Mesenchymal stem cell (in vitro differentiated cells and primary cell): ENCODE results near the gene SHISA8.

Experiments
- DNase-seq: peaks from one replicate; pipeline ENCODE4 v3.0.0-alpha.2; 2013
- H2AFZ ChIP-seq: one replicate; pipeline ENCODE4 v1.6.1; 2013; ENCODE audit warnings: low read depth, mild to moderate bottlenecking, control low read depth, inconsistent platforms, low read length, moderate library complexity
- H2AK5ac ChIP-seq: 2 replicates; pipeline ENCODE4 v1.6.1; 2013; ENCODE audit warnings: low read length, moderate library complexity, mild to moderate bottlenecking, inconsistent platforms; ENCODE audit not compliant: severe bottlenecking
- H2BK120ac ChIP-seq: one replicate; pipeline ENCODE4 v1.6.1; 2013; ENCODE audit warnings: low read depth, mild to moderate bottlenecking, inconsistent platforms, low read length, moderate library complexity
- H2BK12ac ChIP-seq, 2 experiments: one replicate each; pipeline ENCODE4 v1.6.1; 2013; ENCODE audit warnings: inconsistent platforms in 2 of 2, low read length in 2 of 2, mild to moderate bottlenecking in 2 of 2, moderate library complexity in 2 of 2, control low read depth in 1 of 2
- H2BK15ac ChIP-seq: one replicate; pipeline ENCODE4 v1.6.1; 2013; ENCODE audit warnings: mild to moderate bottlenecking, low read depth, inconsistent platforms; ENCODE audit not compliant: poor library complexity, severe bottlenecking
- H2BK5ac ChIP-seq: 2 replicates; pipeline ENCODE4 v1.6.1; 2013; ENCODE audit warnings: low read depth, mild to moderate bottlenecking, low read length, control low read depth, inconsistent platforms; ENCODE audit not compliant: poor library complexity, severe bottlenecking
- H3K14ac ChIP-seq, 2 experiments: one replicate each; pipeline ENCODE4 v1.6.1; 2013; ENCODE audit warnings: inconsistent platforms in 2 of 2, low read length in 2 of 2, control low read depth in 1 of 2, mild to moderate bottlenecking in 1 of 2, moderate library complexity in 1 of 2
- H3K18ac ChIP-seq, 2 experiments: one replicate each; pipeline ENCODE4 v1.6.1; 2013; ENCODE audit warnings: inconsistent platforms in 2 of 2, low read length in 2 of 2, control low read depth in 1 of 2, low read depth in 1 of 2, mild to moderate bottlenecking in 1 of 2
- H3K23ac ChIP-seq, 2 experiments: one replicate each; pipeline ENCODE4 v1.6.1; 2013; ENCODE audit warnings: inconsistent platforms in 2 of 2, low read length in 2 of 2, mild to moderate bottlenecking in 2 of 2, moderate library complexity in 2 of 2, control low read depth in 1 of 2
- H3K27ac ChIP-seq: 2 replicates; pipeline ENCODE4 v1.5.1; 2013; ENCODE audit warnings: mild to moderate bottlenecking, moderate library complexity, low read length, control low read depth, inconsistent platforms; ENCODE audit not compliant: poor library complexity, severe bottlenecking
- H3K27me3 ChIP-seq, 2 experiments: 2 replicates each; pipeline versions ENCODE4 v1.6.1 to v1.7.0; 2013; ENCODE audit warnings: low read length in 2 of 2, mild to moderate bottlenecking in 2 of 2, moderate library complexity in 2 of 2, control low read depth in 1 of 2, inconsistent platforms in 1 of 2; ENCODE audit not compliant: control insufficient read depth in 1 of 2, insufficient read depth in 1 of 2
- H3K36me3 ChIP-seq, 2 experiments: 2 replicates each; pipeline versions ENCODE4 v1.6.1 to v1.7.0; 2013; ENCODE audit warnings: low read length in 2 of 2, control low read depth in 1 of 2, inconsistent platforms in 1 of 2, low read depth in 1 of 2, mild to moderate bottlenecking in 1 of 2; ENCODE audit not compliant: insufficient read depth in 2 of 2, control insufficient read depth in 1 of 2
- H3K4ac ChIP-seq, 2 experiments: one replicate each; pipeline ENCODE4 v1.6.1; 2013; ENCODE audit warnings: inconsistent platforms in 2 of 2, low read length in 2 of 2, mild to moderate bottlenecking in 2 of 2, moderate library complexity in 2 of 2, control low read depth in 1 of 2, low read depth in 1 of 2
- H3K4me1 ChIP-seq: 2 replicates; pipeline ENCODE4 v1.6.1; 2013; ENCODE audit warnings: low read depth, low read length, control low read depth; ENCODE audit not compliant: control insufficient read depth, insufficient read depth
- H3K4me2 ChIP-seq: 2 replicates; pipeline ENCODE4 v1.6.1; 2013; ENCODE audit warnings: low read length, mild to moderate bottlenecking, inconsistent platforms; ENCODE audit not compliant: poor library complexity, severe bottlenecking
- H3K4me3 ChIP-seq, 2 experiments: 2 replicates each; pipeline versions ENCODE4 v1.5.1 to v1.7.0; 2013; ENCODE audit warnings: low read length in 2 of 2, mild to moderate bottlenecking in 2 of 2, control low read depth in 1 of 2, low read depth in 1 of 2; ENCODE audit not compliant: insufficient read depth in 1 of 2
- H3K79me1 ChIP-seq: replicated peaks from 2 replicates; pipeline ENCODE4 v1.6.1; 2013; ENCODE audit warnings: mild to moderate bottlenecking, control low read depth, low read length, inconsistent platforms; ENCODE audit not compliant: poor library complexity, severe bottlenecking
- H3K9ac ChIP-seq: 2 replicates; pipeline ENCODE4 v1.7.0; 2013; ENCODE audit warnings: mild to moderate bottlenecking, low read length, moderate library complexity
- H3K9me3 ChIP-seq: 2 replicates; pipeline ENCODE4 v1.7.0; 2013; ENCODE audit warnings: mild to moderate bottlenecking, low read length; ENCODE audit not compliant: control insufficient read depth
- H4K8ac ChIP-seq: one replicate; pipeline ENCODE4 v1.6.1; 2013; ENCODE audit warnings: inconsistent platforms, mild to moderate bottlenecking, low read length, moderate library complexity
- H4K91ac ChIP-seq: one replicate; pipeline ENCODE4 v1.6.1; 2013; ENCODE audit warnings: mild to moderate bottlenecking, low read length, inconsistent platforms
- WGBS: methylation state at CpG from one replicate; pipeline ENCODE4 v1.1.7; 2013; ENCODE audit warnings: mixed read lengths; 5-methylcytosine and 5-hydroxymethylcytosine counted together

SHISA8 gene

DNA sequence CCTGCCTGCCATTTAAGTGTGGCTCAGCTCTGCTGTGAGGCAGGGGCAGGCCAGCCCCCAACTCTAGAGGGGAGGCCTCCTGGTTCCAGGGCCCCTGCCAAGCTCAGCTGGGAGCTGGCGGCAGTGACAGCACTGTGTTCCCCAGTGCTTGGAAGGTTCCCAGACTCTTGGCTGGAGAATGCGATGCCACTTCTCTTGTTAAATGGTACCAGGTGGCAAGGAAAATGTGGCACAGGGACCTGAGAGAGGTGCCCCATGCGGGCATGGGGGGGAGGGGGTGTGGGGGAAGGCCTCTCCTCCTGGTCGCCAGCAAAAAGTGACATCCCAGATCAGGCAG is 20.1 kb upstream of the SHISA8 start:
- Histone ChIP-seq H3K27ac (no peak overlapping the region), H3K4ac (no peak overlapping the region), H3K27me3 (no peaks in the 10 kb centered on the region), H2AK5ac (no peak overlapping the region), H3K14ac (no peak overlapping the region), H3K36me3 (peaks cover 0 to 8% of the 10 kb centered on the region in 2 experiments), H2BK15ac (no peak overlapping the region), H2AFZ (no peak overlapping the region), H3K4me3 (no peak overlapping the region), H3K18ac (no peak overlapping the region), H3K4me2 (no peak overlapping the region), H2BK5ac (no peak overlapping the region), H3K4me1 (peaks cover 9% of the 10 kb centered on the region), H2BK120ac (no peak overlapping the region), H2BK12ac (no peak overlapping the region), H3K79me1 (peaks cover 6% of the 10 kb centered on the region), H4K8ac (no peak overlapping the region), H4K91ac (no peak overlapping the region), H3K23ac (no peak overlapping the region), H3K9me3 (no peaks in the 10 kb centered on the region), H3K9ac (no peak overlapping the region)
- no peak for DNase-seq
- WGBS = 93% methylated on average over 4 of the region's 4 CpGs

GRCh38 chr22:41934284-41935014 is 19.6 kb upstream of the SHISA8 start:
- Histone ChIP-seq H2BK120ac (no peak overlapping the region), H2AFZ (no peak overlapping the region), H2AK5ac (no peak overlapping the region), H3K18ac (no peak overlapping the region), H2BK5ac (no peak overlapping the region), H3K36me3 (peaks cover 0 to 6% of the 10 kb centered on the region in 2 experiments), H4K8ac (no peak overlapping the region), H4K91ac (no peak overlapping the region), H3K9ac (no peak overlapping the region), H3K23ac (no peak overlapping the region), H3K4ac (no peak overlapping the region), H3K27ac (no peak overlapping the region), H3K4me2 (no peak overlapping the region), H2BK15ac (no peak overlapping the region), H3K14ac (no peak overlapping the region), H3K27me3 (no peaks in the 10 kb centered on the region), H3K4me3 (no peak overlapping the region), H3K79me1 (peaks cover 4% of the 10 kb centered on the region), H3K9me3 (no peaks in the 10 kb centered on the region), H2BK12ac (no peak overlapping the region), H3K4me1 (peaks cover 8% of the 10 kb centered on the region)
- WGBS = 96% methylated on average over 17 of the region's 17 CpGs
- DNase-seq = no peak

DNA sequence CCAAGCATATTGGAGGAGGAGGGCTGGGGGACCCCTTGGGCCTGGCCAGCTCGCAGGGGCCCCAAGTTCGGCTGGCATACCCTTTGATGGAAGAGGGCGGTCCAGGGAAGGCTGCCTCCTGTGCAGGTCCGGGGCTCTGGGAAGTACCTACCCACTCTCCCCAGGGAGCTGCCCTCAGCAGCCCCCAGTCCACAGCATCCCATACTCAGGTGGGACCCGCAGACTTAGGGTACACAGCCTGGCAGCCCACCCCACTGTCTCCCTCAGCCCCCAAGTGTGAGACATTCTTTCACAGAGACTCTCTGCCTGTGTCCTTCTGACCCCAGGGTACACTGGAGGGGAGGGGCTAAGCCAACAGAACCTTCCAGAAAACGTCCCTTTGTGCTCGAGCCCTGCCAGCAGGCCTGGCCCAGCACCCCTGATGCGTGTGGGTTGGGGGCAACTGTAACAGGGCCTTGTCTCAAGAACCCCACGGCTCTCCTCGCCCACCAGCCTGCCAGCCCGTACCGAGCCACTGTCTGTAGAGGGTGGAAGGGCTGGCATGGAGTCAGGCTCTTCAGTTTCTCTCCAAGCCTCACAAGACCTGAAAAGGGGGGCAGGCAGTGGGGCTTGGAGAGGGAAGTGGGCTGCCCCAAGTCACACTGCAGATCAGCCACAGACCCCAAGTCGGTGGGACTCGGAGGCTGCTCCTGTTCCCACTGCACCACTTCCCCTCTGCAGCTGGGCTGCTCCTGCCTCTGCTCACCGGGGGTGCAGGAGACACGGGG is 18.7 kb upstream of the SHISA8 start:
- Histone ChIP-seq H3K36me3 (no peaks in the 10 kb centered on the region), H3K4me2 (no peak overlapping the region), H3K9ac (no peak overlapping the region), H3K9me3 (no peaks in the 10 kb centered on the region), H3K4me3 (no peak overlapping the region), H4K8ac (no peak overlapping the region), H2BK120ac (no peak overlapping the region), H3K14ac (no peak overlapping the region), H2AK5ac (no peak overlapping the region), H3K27ac (no peak overlapping the region), H4K91ac (no peak overlapping the region), H3K4me1 (no peaks in the 10 kb centered on the region), H3K27me3 (peaks cover 0 to 1% of the 10 kb centered on the region in 2 experiments), H3K18ac (no peak overlapping the region), H2BK15ac (no peak overlapping the region), H2BK12ac (no peak overlapping the region), H2BK5ac (no peak overlapping the region), H2AFZ (no peak overlapping the region), H3K4ac (no peak overlapping the region), H3K23ac (no peak overlapping the region), H3K79me1 (peaks cover 2% of the 10 kb centered on the region)
- DNase-seq = no peak
- 96% methylated on average over 13 of the region's 16 CpGs for WGBS

GRCh38 chr22:41932353-41932752 is 17.5 kb upstream of the SHISA8 start:
- Histone ChIP-seq H2AK5ac (no peak overlapping the region), H2BK15ac (peak overlapping the region; percentile 2), H3K9me3 (no peaks in the 10 kb centered on the region), H3K4me2 (no peak overlapping the region), H4K91ac (peak overlapping the region; percentile 18), H3K18ac (no peak overlapping the region), H3K4me3 (no peak overlapping the region), H3K79me1 (no peaks in the 10 kb centered on the region), H3K9ac (no peak overlapping the region), H4K8ac (no peak overlapping the region), H2BK5ac (no peak overlapping the region), H3K23ac (no peak overlapping the region), H2BK12ac (no peak overlapping the region), H3K14ac (no peak overlapping the region), H3K36me3 (no peaks in the 10 kb centered on the region), H3K4ac (no peak overlapping the region), H2BK120ac (no peak overlapping the region), H3K4me1 (no peaks in the 10 kb centered on the region), H2AFZ (no peak overlapping the region), H3K27ac (no peak overlapping the region), H3K27me3 (peaks cover 0 to 10% of the 10 kb centered on the region in 2 experiments)
- 97% methylated on average over 12 of the region's 12 CpGs for WGBS
- DNase-seq = no peak
